ENCODE measurements around the gene CP.

DNA sequence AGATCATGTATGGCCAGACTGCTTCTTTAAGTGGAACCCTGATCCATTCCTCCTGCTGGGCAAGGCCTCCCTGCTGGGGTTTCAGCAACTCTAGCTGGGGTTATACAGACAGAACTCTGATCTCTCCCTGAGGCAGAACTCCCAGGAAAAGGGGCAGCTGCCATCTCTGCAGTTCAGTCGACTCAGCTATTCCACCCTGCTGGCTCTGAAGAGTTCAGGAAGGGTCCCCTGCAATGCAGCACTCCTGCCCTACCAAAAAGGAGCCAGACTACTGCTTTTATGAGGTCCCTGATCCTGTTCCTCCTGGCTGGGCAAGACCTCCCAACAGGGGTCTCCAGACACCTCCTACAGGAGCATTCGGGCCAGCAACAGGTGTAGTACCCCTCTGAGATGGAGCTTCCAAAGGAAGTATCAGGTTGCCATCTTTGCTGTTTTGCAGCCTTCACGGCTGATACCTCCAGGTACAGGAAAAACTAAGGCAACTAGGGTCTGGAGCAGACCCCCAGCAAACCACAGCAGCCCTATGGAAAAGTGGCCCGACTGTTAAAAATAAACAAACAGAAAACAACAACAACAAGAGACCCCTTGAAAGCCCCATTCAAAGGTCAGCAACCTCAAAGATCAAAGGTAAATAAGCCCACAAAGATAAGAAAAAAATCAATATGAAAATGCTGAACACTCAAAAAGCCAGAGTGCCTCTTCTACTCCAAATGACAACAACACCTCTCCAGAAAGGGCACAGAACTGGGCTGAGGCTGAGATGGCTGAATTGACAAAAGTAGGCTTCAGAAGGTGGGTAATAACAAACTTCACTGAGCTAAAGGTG is 14.2 kb upstream of the CP start:
- no peak for TF ChIP-seq EZH2 (IDR thresholded peaks at IDR 0.05; ENCODE audit: borderline replicate concordance, low read length)
- TF ChIP-seq, protein P1, sequence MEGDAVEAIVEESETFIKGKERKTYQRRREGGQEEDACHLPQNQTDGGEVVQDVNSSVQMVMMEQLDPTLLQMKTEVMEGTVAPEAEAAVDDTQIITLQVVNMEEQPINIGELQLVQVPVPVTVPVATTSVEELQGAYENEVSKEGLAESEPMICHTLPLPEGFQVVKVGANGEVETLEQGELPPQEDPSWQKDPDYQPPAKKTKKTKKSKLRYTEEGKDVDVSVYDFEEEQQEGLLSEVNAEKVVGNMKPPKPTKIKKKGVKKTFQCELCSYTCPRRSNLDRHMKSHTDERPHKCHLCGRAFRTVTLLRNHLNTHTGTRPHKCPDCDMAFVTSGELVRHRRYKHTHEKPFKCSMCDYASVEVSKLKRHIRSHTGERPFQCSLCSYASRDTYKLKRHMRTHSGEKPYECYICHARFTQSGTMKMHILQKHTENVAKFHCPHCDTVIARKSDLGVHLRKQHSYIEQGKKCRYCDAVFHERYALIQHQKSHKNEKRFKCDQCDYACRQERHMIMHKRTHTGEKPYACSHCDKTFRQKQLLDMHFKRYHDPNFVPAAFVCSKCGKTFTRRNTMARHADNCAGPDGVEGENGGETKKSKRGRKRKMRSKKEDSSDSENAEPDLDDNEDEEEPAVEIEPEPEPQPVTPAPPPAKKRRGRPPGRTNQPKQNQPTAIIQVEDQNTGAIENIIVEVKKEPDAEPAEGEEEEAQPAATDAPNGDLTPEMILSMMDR (IDR thresholded peaks at IDR 0.05; ENCODE audit: low read length): no peak

Data from OCI-LY1 (cell line).